ENCODE measurements around the gene MBTPS1. TPM values are rescaled to one million over a fixed set of nuclear protein-coding genes. Genes with fewer than 3 reads are reported as not detected.

The MBTPS1 gene
- total and polyA plus RNA-seq, 2 experiments from 2014 or later, result 18.1 to 49.3 TPM

GRCh38 chr16:84054271-84054670 lies 62.5 kb downstream of the MBTPS1 start:
- Mint-ChIP-seq H3K36me3 (ENCODE audit: low read depth) (peaks cover 60% of the 10 kb centered on the region), H3K4me3 (no peak overlapping the region), H3K27me3 (ENCODE audit: insufficient read depth, low read depth, poor library complexity) (peaks cover 12% of the 10 kb centered on the region), H3K27ac (no peak overlapping the region), H3K9me3 (no peaks in the 10 kb centered on the region; the same call in 2 of the 3 replicates), H3K4me1 (no peaks in the 10 kb centered on the region)
- no peak for ATAC-seq
- H4K20me1 ChIP-seq (replicated peaks; ENCODE audit: insufficient read depth), result no peaks in the 10 kb centered on the region
- no peak overlapping the region for H3K4me3 ChIP-seq
- H3K27me3 ChIP-seq (ENCODE audit: insufficient read depth), result no peaks in the 10 kb centered on the region
- H3K4me1 ChIP-seq (ENCODE audit: insufficient read depth), result no peaks in the 10 kb centered on the region
- H2AFZ ChIP-seq, result no peak overlapping the region
- no peak overlapping the region for H3K27ac ChIP-seq (ENCODE audit: low read depth)
- H3K4me2 ChIP-seq, result no peak overlapping the region
- H3K9me2 ChIP-seq (ENCODE audit: insufficient read depth), result no peaks in the 10 kb centered on the region
- TF ChIP-seq STAT1 (IDR thresholded peaks at IDR 0.05; ENCODE audit: unreplicated experiment) (no peak), POLR2AphosphoS5 (IDR thresholded peaks at IDR 0.05; ENCODE audit: low read depth) (no peak), EZH2 (IDR thresholded peaks at IDR 0.05; ENCODE audit: low read depth, unreplicated experiment) (no peak), ZNF331 (CRISPR knock-in tag; IDR thresholded peaks at IDR 0.05; ENCODE audit: low read depth) (no peak), ZNF114 (CRISPR knock-in tag; IDR thresholded peaks at IDR 0.05) (no peak), EZH2phosphoT487 (IDR thresholded peaks at IDR 0.05; ENCODE audit: unreplicated experiment) (no peak), CTCF (conservative IDR thresholded peaks at IDR 0.05; ENCODE audit: low read depth in 2 of 2) (no peak), NANOG (IDR thresholded peaks at IDR 0.05; ENCODE audit: borderline replicate concordance) (no peak), JUNB (IDR thresholded peaks at IDR 0.05; ENCODE audit: unreplicated experiment) (no peak), CREB1 (CRISPR knock-in tag; IDR thresholded peaks at IDR 0.05; ENCODE audit: low read depth) (no peak)
- TF ChIP-seq, protein P1, sequence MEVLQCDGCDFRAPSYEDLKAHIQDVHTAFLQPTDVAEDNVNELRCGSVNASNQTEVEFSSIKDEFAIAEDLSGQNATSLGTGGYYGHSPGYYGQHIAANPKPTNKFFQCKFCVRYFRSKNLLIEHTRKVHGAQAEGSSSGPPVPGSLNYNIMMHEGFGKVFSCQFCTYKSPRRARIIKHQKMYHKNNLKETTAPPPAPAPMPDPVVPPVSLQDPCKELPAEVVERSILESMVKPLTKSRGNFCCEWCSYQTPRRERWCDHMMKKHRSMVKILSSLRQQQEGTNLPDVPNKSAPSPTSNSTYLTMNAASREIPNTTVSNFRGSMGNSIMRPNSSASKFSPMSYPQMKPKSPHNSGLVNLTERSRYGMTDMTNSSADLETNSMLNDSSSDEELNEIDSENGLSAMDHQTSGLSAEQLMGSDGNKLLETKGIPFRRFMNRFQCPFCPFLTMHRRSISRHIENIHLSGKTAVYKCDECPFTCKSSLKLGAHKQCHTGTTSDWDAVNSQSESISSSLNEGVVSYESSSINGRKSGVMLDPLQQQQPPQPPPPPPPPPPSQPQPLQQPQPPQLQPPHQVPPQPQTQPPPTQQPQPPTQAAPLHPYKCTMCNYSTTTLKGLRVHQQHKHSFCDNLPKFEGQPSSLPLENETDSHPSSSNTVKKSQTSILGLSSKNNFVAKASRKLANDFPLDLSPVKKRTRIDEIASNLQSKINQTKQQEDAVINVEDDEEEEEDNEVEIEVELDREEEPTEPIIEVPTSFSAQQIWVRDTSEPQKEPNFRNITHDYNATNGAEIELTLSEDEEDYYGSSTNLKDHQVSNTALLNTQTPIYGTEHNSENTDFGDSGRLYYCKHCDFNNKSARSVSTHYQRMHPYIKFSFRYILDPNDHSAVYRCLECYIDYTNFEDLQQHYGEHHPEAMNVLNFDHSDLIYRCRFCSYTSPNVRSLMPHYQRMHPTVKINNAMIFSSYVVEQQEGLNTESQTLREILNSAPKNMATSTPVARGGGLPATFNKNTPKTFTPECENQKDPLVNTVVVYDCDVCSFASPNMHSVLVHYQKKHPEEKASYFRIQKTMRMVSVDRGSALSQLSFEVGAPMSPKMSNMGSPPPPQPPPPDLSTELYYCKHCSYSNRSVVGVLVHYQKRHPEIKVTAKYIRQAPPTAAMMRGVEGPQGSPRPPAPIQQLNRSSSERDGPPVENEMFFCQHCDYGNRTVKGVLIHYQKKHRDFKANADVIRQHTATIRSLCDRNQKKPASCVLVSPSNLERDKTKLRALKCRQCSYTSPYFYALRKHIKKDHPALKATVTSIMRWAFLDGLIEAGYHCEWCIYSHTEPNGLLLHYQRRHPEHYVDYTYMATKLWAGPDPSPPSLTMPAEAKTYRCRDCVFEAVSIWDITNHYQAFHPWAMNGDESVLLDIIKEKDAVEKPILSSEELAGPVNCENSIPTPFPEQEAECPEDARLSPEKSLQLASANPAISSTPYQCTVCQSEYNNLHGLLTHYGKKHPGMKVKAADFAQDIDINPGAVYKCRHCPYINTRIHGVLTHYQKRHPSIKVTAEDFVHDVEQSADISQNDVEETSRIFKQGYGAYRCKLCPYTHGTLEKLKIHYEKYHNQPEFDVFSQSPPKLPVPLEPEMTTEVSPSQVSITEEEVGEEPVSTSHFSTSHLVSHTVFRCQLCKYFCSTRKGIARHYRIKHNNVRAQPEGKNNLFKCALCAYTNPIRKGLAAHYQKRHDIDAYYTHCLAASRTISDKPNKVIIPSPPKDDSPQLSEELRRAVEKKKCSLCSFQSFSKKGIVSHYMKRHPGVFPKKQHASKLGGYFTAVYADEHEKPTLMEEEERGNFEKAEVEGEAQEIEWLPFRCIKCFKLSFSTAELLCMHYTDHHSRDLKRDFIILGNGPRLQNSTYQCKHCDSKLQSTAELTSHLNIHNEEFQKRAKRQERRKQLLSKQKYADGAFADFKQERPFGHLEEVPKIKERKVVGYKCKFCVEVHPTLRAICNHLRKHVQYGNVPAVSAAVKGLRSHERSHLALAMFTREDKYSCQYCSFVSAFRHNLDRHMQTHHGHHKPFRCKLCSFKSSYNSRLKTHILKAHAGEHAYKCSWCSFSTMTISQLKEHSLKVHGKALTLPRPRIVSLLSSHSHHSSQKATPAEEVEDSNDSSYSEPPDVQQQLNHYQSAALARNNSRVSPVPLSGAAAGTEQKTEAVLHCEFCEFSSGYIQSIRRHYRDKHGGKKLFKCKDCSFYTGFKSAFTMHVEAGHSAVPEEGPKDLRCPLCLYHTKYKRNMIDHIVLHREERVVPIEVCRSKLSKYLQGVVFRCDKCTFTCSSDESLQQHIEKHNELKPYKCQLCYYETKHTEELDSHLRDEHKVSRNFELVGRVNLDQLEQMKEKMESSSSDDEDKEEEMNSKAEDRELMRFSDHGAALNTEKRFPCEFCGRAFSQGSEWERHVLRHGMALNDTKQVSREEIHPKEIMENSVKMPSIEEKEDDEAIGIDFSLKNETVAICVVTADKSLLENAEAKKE (CRISPR knock-in tag; IDR thresholded peaks at IDR 0.05), result no peak
- TF ChIP-seq, protein P2, sequence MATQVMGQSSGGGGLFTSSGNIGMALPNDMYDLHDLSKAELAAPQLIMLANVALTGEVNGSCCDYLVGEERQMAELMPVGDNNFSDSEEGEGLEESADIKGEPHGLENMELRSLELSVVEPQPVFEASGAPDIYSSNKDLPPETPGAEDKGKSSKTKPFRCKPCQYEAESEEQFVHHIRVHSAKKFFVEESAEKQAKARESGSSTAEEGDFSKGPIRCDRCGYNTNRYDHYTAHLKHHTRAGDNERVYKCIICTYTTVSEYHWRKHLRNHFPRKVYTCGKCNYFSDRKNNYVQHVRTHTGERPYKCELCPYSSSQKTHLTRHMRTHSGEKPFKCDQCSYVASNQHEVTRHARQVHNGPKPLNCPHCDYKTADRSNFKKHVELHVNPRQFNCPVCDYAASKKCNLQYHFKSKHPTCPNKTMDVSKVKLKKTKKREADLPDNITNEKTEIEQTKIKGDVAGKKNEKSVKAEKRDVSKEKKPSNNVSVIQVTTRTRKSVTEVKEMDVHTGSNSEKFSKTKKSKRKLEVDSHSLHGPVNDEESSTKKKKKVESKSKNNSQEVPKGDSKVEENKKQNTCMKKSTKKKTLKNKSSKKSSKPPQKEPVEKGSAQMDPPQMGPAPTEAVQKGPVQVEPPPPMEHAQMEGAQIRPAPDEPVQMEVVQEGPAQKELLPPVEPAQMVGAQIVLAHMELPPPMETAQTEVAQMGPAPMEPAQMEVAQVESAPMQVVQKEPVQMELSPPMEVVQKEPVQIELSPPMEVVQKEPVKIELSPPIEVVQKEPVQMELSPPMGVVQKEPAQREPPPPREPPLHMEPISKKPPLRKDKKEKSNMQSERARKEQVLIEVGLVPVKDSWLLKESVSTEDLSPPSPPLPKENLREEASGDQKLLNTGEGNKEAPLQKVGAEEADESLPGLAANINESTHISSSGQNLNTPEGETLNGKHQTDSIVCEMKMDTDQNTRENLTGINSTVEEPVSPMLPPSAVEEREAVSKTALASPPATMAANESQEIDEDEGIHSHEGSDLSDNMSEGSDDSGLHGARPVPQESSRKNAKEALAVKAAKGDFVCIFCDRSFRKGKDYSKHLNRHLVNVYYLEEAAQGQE (IDR thresholded peaks at IDR 0.05; ENCODE audit: unreplicated experiment), result no peak
- TF ChIP-seq, protein P3, sequence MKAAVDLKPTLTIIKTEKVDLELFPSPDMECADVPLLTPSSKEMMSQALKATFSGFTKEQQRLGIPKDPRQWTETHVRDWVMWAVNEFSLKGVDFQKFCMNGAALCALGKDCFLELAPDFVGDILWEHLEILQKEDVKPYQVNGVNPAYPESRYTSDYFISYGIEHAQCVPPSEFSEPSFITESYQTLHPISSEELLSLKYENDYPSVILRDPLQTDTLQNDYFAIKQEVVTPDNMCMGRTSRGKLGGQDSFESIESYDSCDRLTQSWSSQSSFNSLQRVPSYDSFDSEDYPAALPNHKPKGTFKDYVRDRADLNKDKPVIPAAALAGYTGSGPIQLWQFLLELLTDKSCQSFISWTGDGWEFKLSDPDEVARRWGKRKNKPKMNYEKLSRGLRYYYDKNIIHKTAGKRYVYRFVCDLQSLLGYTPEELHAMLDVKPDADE (IDR thresholded peaks at IDR 0.05), result no peak
- DNase-seq (ENCODE audit: low spot score), result no peak
- H3K79me2 ChIP-seq (replicated peaks; ENCODE audit: insufficient read depth), result no peaks in the 10 kb centered on the region
- H3F3A ChIP-seq (replicated peaks; ENCODE audit: low read depth), result no peaks in the 10 kb centered on the region
- H3K36me3 ChIP-seq (ENCODE audit: insufficient read depth), result no peaks in the 10 kb centered on the region

Data from GM23338 (cell line).